ENCODE measurements around the gene ADAM22. TPM values are rescaled to one million over a fixed set of nuclear protein-coding genes. Genes with fewer than 3 reads are reported as not detected.

The ADAM22 gene
- total RNA-seq, 1 experiment from 2014 or later, result 10.1 TPM

DNA sequence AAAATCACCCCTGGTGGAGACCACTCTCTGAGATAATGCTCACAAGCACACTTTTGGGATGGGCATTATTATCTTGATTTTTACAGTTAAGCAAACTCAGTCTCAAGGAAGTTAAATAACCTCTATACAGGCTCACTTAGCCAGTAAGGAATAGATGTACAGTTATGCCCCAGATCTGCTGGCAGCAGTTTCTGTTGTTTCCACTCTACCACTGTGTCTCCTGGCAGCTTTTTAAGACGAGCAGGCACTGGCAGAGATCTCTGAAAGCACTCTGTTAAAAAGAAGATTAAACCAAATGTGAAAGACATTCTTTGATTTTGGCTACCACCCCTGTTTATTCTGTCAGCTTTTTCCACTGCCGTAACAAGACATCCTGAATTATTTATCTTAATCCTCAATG is 212.6 kb downstream of the ADAM22 start:
- H3K4me1 Mint-ChIP-seq (ENCODE audit: low read depth, unreplicated experiment), result peaks cover 19% of the 10 kb centered on the region
- DNase-seq, result no peak
- ChIA-PET CTCF (no interaction called here), POLR2A (no interaction called here)
- Histone ChIP-seq H3K4me1 (peaks cover 7% of the 10 kb centered on the region; the same call in 1 of the 2 replicates), H3K27me3 (replicated peaks; ENCODE audit: control insufficient read depth, insufficient read depth, low read length) (no peaks in the 10 kb centered on the region), H3K9me3 (no peaks in the 10 kb centered on the region), H3K4me3 (ENCODE audit: low read depth, low read length) (no peak overlapping the region), H3K36me3 (ENCODE audit: control insufficient read depth, insufficient read depth, low read length) (no peaks in the 10 kb centered on the region)
- intact Hi-C loops (cut with micrococcal nuclease; ENCODE audit: unreplicated experiment), result no loop called here
- no peaks in the 10 kb centered on the region for H3K27me3 Mint-ChIP-seq (ENCODE audit: insufficient read depth, unreplicated experiment)
- no peak overlapping the region for H3K27ac Mint-ChIP-seq (ENCODE audit: unreplicated experiment)
- H3K9me3 Mint-ChIP-seq (ENCODE audit: unreplicated experiment), result no peaks in the 10 kb centered on the region
- no peaks in the 10 kb centered on the region for H3K36me3 Mint-ChIP-seq (ENCODE audit: insufficient read depth, unreplicated experiment)
- no TSS peak for BruUV-seq (replicated peaks)
- no peak overlapping the region for H3K4me3 Mint-ChIP-seq (ENCODE audit: unreplicated experiment)
- TF ChIP-seq, protein P1, sequence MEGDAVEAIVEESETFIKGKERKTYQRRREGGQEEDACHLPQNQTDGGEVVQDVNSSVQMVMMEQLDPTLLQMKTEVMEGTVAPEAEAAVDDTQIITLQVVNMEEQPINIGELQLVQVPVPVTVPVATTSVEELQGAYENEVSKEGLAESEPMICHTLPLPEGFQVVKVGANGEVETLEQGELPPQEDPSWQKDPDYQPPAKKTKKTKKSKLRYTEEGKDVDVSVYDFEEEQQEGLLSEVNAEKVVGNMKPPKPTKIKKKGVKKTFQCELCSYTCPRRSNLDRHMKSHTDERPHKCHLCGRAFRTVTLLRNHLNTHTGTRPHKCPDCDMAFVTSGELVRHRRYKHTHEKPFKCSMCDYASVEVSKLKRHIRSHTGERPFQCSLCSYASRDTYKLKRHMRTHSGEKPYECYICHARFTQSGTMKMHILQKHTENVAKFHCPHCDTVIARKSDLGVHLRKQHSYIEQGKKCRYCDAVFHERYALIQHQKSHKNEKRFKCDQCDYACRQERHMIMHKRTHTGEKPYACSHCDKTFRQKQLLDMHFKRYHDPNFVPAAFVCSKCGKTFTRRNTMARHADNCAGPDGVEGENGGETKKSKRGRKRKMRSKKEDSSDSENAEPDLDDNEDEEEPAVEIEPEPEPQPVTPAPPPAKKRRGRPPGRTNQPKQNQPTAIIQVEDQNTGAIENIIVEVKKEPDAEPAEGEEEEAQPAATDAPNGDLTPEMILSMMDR (IDR thresholded peaks at IDR 0.05; ENCODE audit: insufficient read depth in 1 of 2, low read depth in 1 of 2, low read length in 1 of 2, severe bottlenecking in 1 of 2, unreplicated experiment in 1 of 2), result no peak

- POLR2A ChIA-PET, result no interaction called here
- no peaks in the 10 kb centered on the region for H3K27me3 Mint-ChIP-seq (ENCODE audit: insufficient read depth, unreplicated experiment)
- peaks cover 3% of the 10 kb centered on the region; the same call in 1 of the 2 replicates for H3K4me1 ChIP-seq
- no peak overlapping the region for H3K4me3 Mint-ChIP-seq (ENCODE audit: unreplicated experiment)
- CTCF ChIA-PET, result no interaction called here
- BruUV-seq (replicated peaks), result no TSS peak
- H3K9me3 Mint-ChIP-seq (ENCODE audit: unreplicated experiment), result no peaks in the 10 kb centered on the region
- no peaks in the 10 kb centered on the region for H3K27me3 ChIP-seq (replicated peaks; ENCODE audit: control insufficient read depth, insufficient read depth, low read length)
- no peaks in the 10 kb centered on the region for H3K36me3 ChIP-seq (ENCODE audit: control insufficient read depth, insufficient read depth, low read length)
- TF ChIP-seq, protein P1 (IDR thresholded peaks at IDR 0.05; ENCODE audit: insufficient read depth in 1 of 2, low read depth in 1 of 2, low read length in 1 of 2, severe bottlenecking in 1 of 2, unreplicated experiment in 1 of 2), result no peak
- H3K4me1 Mint-ChIP-seq (ENCODE audit: low read depth, unreplicated experiment), result peaks cover 19% of the 10 kb centered on the region
- H3K4me3 ChIP-seq (ENCODE audit: low read depth, low read length), result no peak overlapping the region
- DNase-seq, result no peak
- no peaks in the 10 kb centered on the region for H3K36me3 Mint-ChIP-seq (ENCODE audit: insufficient read depth, unreplicated experiment)
- no peak overlapping the region for H3K27ac Mint-ChIP-seq (ENCODE audit: unreplicated experiment)
- H3K9me3 ChIP-seq, result no peaks in the 10 kb centered on the region
- intact Hi-C loops (cut with micrococcal nuclease; ENCODE audit: unreplicated experiment), result no loop called here
Measured at GRCh38 chr7:88147341-88147740, 213.3 kb downstream of the ADAM22 start.

GRCh38 chr7:88147949-88148348 is 213.9 kb downstream of the ADAM22 start:
- BruUV-seq (replicated peaks), result no TSS peak

More at GRCh38 chr7:88147949-88148348, 213.9 kb downstream of the ADAM22 start:
- Mint-ChIP-seq H3K4me1 (ENCODE audit: low read depth, unreplicated experiment) (peaks cover 19% of the 10 kb centered on the region), H3K9me3 (ENCODE audit: unreplicated experiment) (no peaks in the 10 kb centered on the region), H3K27me3 (ENCODE audit: insufficient read depth, unreplicated experiment) (no peaks in the 10 kb centered on the region), H3K27ac (ENCODE audit: unreplicated experiment) (no peak overlapping the region), H3K4me3 (ENCODE audit: unreplicated experiment) (no peak overlapping the region), H3K36me3 (ENCODE audit: insufficient read depth, unreplicated experiment) (no peaks in the 10 kb centered on the region)
- Histone ChIP-seq H3K36me3 (ENCODE audit: control insufficient read depth, insufficient read depth, low read length) (no peaks in the 10 kb centered on the region), H3K4me3 (ENCODE audit: low read depth, low read length) (no peak overlapping the region), H3K9me3 (no peaks in the 10 kb centered on the region), H3K27me3 (replicated peaks; ENCODE audit: control insufficient read depth, insufficient read depth, low read length) (no peaks in the 10 kb centered on the region), H3K4me1 (peaks cover 3% of the 10 kb centered on the region; the same call in 1 of the 2 replicates)
- DNase-seq, result no peak
- intact Hi-C loops (cut with micrococcal nuclease; ENCODE audit: unreplicated experiment), result no loop called here
- CTCF ChIA-PET, result no interaction called here
- TF ChIP-seq, protein P1 (IDR thresholded peaks at IDR 0.05; ENCODE audit: insufficient read depth in 1 of 2, low read depth in 1 of 2, low read length in 1 of 2, severe bottlenecking in 1 of 2, unreplicated experiment in 1 of 2), result no peak
- POLR2A ChIA-PET, result no interaction called here

Data from Caco-2 (cell line).